ENCODE measurements around the gene TAF5.
"Not testable (repeated sequence)": the region's sequence is repeated elsewhere in the genome, so short reads cannot be mapped to it uniquely, and the experiment has no call there.

Gene TAF5

GRCh38 chr10:103367782-103368518 is at the start of gene TAF5:
Gene TAF5 (plus strand): TSS chr10:103367976. CDS start chr10:103367990, 14 bp downstream.
- DNase-seq (ENCODE audit: low read depth in 2 of 2): peak; percentile 66 to 68

- DNase-seq (ENCODE audit: low read depth in 2 of 2): no peak
Observed at GRCh38 chr10:103327906-103328305, 39.9 kb upstream of the TAF5 start.

GRCh38 chr10:103333934-103334520 is 33.7 kb upstream of the TAF5 start:
- no peak for DNase-seq (ENCODE audit: low read depth in 2 of 2)

GRCh38 chr10:103334567-103334966 is 33.2 kb upstream of the TAF5 start:
- no peak for DNase-seq (ENCODE audit: low read depth in 2 of 2)

- DNase-seq (ENCODE audit: low read depth in 2 of 2): no peak
Observed at GRCh38 chr10:103336370-103336769, 31.4 kb upstream of the TAF5 start.

- no peak for DNase-seq (ENCODE audit: low read depth in 2 of 2)
Observed at GRCh38 chr10:103350175-103350516, 17.6 kb upstream of the TAF5 start.

GRCh38 chr10:103350517-103351260 is 17.1 kb upstream of the TAF5 start, which contains the start of gene PCGF6:
Gene PCGF6 (minus strand): TSS chr10:103351140. CDS start chr10:103351066, 74 bp downstream.
- DNase-seq (ENCODE audit: low read depth in 2 of 2): peak; percentile 20 to 49

GRCh38 chr10:103353281-103353680 is 14.5 kb upstream of the TAF5 start:
- DNase-seq (ENCODE audit: low read depth in 2 of 2): no peak

GRCh38 chr10:103354567-103354966 is 13.2 kb upstream of the TAF5 start:
- DNase-seq (ENCODE audit: low read depth in 2 of 2): not testable (repeated sequence)

- no peak for DNase-seq (ENCODE audit: low read depth in 2 of 2)
Observed at GRCh38 chr10:103355906-103356599, 11.7 kb upstream of the TAF5 start.

- DNase-seq (ENCODE audit: low read depth in 2 of 2): not testable (repeated sequence)
Observed at GRCh38 chr10:103359493-103359892, 8.3 kb upstream of the TAF5 start.

GRCh38 chr10:103360791-103361190 is 7.0 kb upstream of the TAF5 start:
- DNase-seq (ENCODE audit: low read depth in 2 of 2): not testable (repeated sequence)

GRCh38 chr10:103367379-103367781 is 396 bp upstream of the TAF5 start:
- DNase-seq (ENCODE audit: low read depth in 2 of 2): no peak

GRCh38 chr10:103373544-103373943 is 5.8 kb downstream of the TAF5 start:
- no peak for DNase-seq (ENCODE audit: low read depth in 2 of 2)

GRCh38 chr10:103374263-103374662 is 6.5 kb downstream of the TAF5 start:
- no peak for DNase-seq (ENCODE audit: low read depth in 2 of 2)

- no peak for DNase-seq (ENCODE audit: low read depth in 2 of 2)
Observed at GRCh38 chr10:103382769-103383168, 15.0 kb downstream of the TAF5 start.

- no peak for DNase-seq (ENCODE audit: low read depth in 2 of 2)
Observed at GRCh38 chr10:103394180-103394579, 26.4 kb downstream of the TAF5 start.

- DNase-seq (ENCODE audit: low read depth in 2 of 2): no peak
Observed at GRCh38 chr10:103395754-103396066, 27.9 kb downstream of the TAF5 start.

- peak; percentile 80 to 87 for DNase-seq (ENCODE audit: low read depth in 2 of 2)
Observed at GRCh38 chr10:103396067-103396788, 28.5 kb downstream of the TAF5 start, which contains the start of the genes ATP5MK and PDCD11. Gene ATP5MK (minus strand): TSS chr10:103396475. CDS start chr10:103392457, 4,018 bp downstream. Gene PDCD11 (plus strand): TSS chr10:103396626. CDS start chr10:103398427, 1,801 bp downstream.

- DNase-seq (ENCODE audit: low read depth in 2 of 2): no peak
Observed at GRCh38 chr10:103396789-103397087, 29.0 kb downstream of the TAF5 start.

- no peak for DNase-seq (ENCODE audit: low read depth in 2 of 2)
Observed at GRCh38 chr10:103397191-103397825, 29.5 kb downstream of the TAF5 start.

Data from stimulated activated CD4-positive, alpha-beta T cell treated with anti-CD3 and anti-CD28 coated beads, Interleukin-1b, Interleukin-23, amount 100 ng/mL, for 1 hour (primary cell).